Stomach (tissue), 9 donors: ENCODE data around the gene INPP5A. TPM values are rescaled to one million over a fixed set of nuclear protein-coding genes. Genes with fewer than 3 reads are reported as not detected.

ENCODE experiments used
- DNase-seq, 2 donors: peaks; one replicate each; pipeline versions ENCODE4 v3.0.0 to v3.0.0-alpha.2; 2013 to 2019
- H3K27ac ChIP-seq, 5 donors: fragments of 200-600 bp in 4 of 5; sonication (generic) in 4 of 5; one replicate each; pipeline ENCODE4 v1.5.1; 2013 to 2019; ENCODE audit warnings: mild to moderate bottlenecking in 1 of 5, moderate library complexity in 1 of 5
- H3K27me3 ChIP-seq, 3 donors: fragments of 200-600 bp; sonication (generic); one replicate each; pipeline ENCODE4 v1.5.1; 2017 to 2019; ENCODE audit warnings: mixed run types in 1 of 3
- H3K36me3 ChIP-seq, 4 donors: fragments of 200-600 bp; sonication (generic); 1 replicate in 3 of 4; 2 replicates in 1 of 4; pipeline ENCODE4 v1.5.1; 2016 to 2019
- H3K4me1 ChIP-seq, 4 donors: fragments of 200-600 bp; sonication (generic); one replicate each; pipeline ENCODE4 v1.5.1; 2016 to 2019
- H3K4me3 ChIP-seq, 4 donors: fragments of 200-600 bp; sonication (generic) in 3 of 4; one replicate each; pipeline ENCODE4 v1.5.1; 2016 to 2019; ENCODE audit warnings: mild to moderate bottlenecking in 1 of 4
- H3K9me3 ChIP-seq, 4 donors: fragments of 200-600 bp; sonication (generic); one replicate each; pipeline ENCODE4 v1.5.1; 2016 to 2019
- CTCF ChIP-seq, 7 experiments: fragments of 450-650 bp in 4 of 7; fragments of 200-600 bp in 3 of 7; sonication (generic) in 3 of 7; IDR thresholded peaks; one replicate each; pipeline ENCODE4 v1.5.1; 2016 to 2019; ENCODE audit warnings: antibody characterized with exemption in 7 of 7, control low read depth in 2 of 7, mild to moderate bottlenecking in 1 of 7
- EP300 ChIP-seq: sonication (generic); formaldehyde crosslinking; IDR thresholded peaks from one replicate; pipeline ENCODE4 v1.6.1; 2017; ENCODE audit warnings: antibody characterized with exemption
- POLR2A ChIP-seq, 4 donors: fragments of 450-650 bp; IDR thresholded peaks; one replicate each; pipeline ENCODE4 v1.6.1; 2016; ENCODE audit warnings: antibody characterized with exemption in 4 of 4, control low read depth in 2 of 4, mild to moderate bottlenecking in 1 of 4, moderate library complexity in 1 of 4
- POLR2AphosphoS5 ChIP-seq, 3 donors: sonication (generic); formaldehyde crosslinking; IDR thresholded peaks; one replicate each; pipeline ENCODE4 v1.6.1; 2016; ENCODE audit warnings: antibody characterized with exemption in 3 of 3
- WGBS, 5 donors: extraction: QIAGEN DNeasy Blood & Tissue Kit in 3 of 5; methylation state at CpG; one replicate each; pipeline versions ENCODE4 v1.1.5 to v1.1.7; 2013 to 2018; 5-methylcytosine and 5-hydroxymethylcytosine counted together
- intact Hi-C: fragments of 100-400 bp; cut with DNase I; formaldehyde crosslinking; loops from one replicate; pipeline ENCODE4 v1.15.1; 2023; ENCODE audit warnings: low total_unique reads
- polyA plus RNA-seq, 3 donors: library from polyadenylated mRNA; stranded (reverse); fragments of 200-250 nt; gene quantifications; one replicate each; pipeline ENCODE4 v1.2.3, GENCODE V29; 2013
- total RNA-seq, 5 donors: library from RNA; depleted of rRNA; stranded (reverse); fragments of >200 nt; gene quantifications; one replicate each; pipeline versions ENCODE4 v1.1.0 to v1.2.3, GENCODE V29; 2014 to 2016
- donor health status: healthy with polysubstance abuse.
- donor health status: Bipolar disorder and iron deficiency.
- donor health status: healthy.

The INPP5A gene
- total and polyA plus RNA-seq, 8 donors: 17.2 to 72.3 (median 31.0) TPM

GRCh38 chr10:132660385-132660784 lies 122.8 kb downstream of the INPP5A start:
- Histone ChIP-seq H3K4me1 (peaks cover 0 to 21% (median 6%) of the 10 kb centered on the region in 4 donors), H3K4me3 (no peak overlapping the region), H3K36me3 (peaks cover 8 to 54% (median 41%) of the 10 kb centered on the region in 4 donors), H3K27me3 (no peaks in the 10 kb centered on the region), H3K9me3 (no peaks in the 10 kb centered on the region), H3K27ac (no peak overlapping the region)
- WGBS, 5 donors: 83 to 95% (median 89%) methylated on average over 3 of the region's 3 CpGs
- intact Hi-C loops: no loop called here
- no peak for DNase-seq
- TF ChIP-seq POLR2AphosphoS5 (IDR thresholded peaks at IDR 0.05) (no peak), EP300 (no peak), POLR2A (IDR thresholded peaks at IDR 0.05) (no peak), CTCF (IDR thresholded peaks at IDR 0.05) (no peak)

DNA sequence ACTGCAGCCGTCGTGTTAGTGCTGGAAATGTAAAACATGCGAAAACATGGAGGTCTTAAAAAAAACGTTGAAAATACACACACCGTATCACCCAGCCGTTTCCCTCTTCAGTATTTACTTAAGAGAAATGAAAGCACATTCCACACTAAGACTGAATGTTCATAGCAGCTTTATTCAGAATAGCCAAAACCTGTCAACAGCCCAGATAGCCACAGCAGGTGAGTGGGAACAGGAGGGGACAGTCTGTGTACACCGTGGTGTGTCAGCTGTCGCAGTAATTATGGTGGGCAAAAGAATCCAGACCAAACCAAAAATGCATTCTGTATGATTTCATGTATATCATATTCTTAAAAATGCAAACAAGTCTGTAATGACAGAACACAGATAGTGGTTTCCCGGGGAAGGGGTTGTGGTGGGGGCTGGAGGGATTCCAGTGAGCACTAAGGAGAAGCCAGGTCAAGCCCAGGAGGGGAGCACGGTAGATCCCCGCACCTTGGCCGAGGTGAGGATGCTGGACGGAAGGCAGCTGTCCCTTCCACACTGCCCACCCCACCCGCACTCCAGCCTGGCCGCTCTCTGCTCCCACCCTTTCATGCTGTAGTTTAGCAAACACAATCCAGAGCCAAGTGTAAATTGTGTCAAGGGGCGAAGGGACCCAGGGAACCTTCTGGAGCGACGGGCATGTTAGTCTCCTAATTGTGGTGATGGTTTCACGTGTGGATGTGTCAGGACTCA lies 124.8 kb downstream of the INPP5A start:
- 53 to 66% (median 62%) methylated on average over 19 of the region's 19 CpGs for WGBS, 5 donors
- H3K27ac ChIP-seq: no peak overlapping the region
- peaks cover 8 to 34% (median 33%) of the 10 kb centered on the region in 4 donors for H3K36me3 ChIP-seq
- no peaks in the 10 kb centered on the region for H3K27me3 ChIP-seq
- no peak for TF ChIP-seq EP300
- TF ChIP-seq POLR2AphosphoS5 (IDR thresholded peaks at IDR 0.05): no peak
- TF ChIP-seq POLR2A (IDR thresholded peaks at IDR 0.05): no peak
- no peak for TF ChIP-seq CTCF (IDR thresholded peaks at IDR 0.05)
- H3K4me1 ChIP-seq: peaks cover 0 to 18% (median 8%) of the 10 kb centered on the region in 4 donors
- no peak for DNase-seq
- H3K4me3 ChIP-seq: no peak overlapping the region
- no peaks in the 10 kb centered on the region for H3K9me3 ChIP-seq
- intact Hi-C loops: no loop called here

DNA sequence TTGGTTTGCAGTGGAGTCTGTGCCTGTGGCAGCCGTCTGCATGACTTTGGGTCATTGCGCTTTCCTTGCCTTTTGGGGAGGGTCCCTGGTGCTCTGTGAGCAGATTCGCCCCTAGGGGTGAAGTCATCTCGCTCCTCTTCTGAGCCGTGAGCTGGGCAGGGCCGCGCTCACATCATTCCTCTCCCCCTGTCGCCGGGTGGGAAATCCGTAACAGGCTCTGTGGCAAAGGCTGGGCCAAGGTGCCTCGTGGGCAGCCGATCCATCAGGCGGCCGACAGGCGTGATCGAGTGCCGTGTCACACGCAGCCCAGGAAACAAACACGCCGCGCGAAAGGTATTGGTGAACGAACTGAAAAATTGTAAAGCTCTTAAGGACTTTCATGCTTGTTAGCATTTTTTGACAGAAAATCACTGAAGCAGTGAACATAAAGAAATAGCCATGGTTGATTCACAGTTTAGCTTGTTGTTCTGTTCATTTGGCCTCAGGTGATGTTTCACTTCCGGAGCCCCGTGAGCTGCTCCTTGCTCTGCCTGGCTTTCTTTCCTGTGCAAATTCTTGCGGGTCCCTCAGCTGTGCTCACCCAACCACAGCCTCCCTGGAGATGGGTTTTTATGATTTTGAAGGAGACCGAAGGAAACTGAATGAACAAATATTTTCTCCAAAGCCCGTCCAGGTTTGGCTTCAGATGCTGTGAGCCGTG lies 126.2 kb downstream of the INPP5A start:
- Histone ChIP-seq H3K27ac (no peak overlapping the region), H3K36me3 (peaks cover 7 to 30% (median 28%) of the 10 kb centered on the region in 4 donors), H3K4me1 (peaks cover 0 to 24% (median 11%) of the 10 kb centered on the region in 4 donors), H3K9me3 (no peaks in the 10 kb centered on the region), H3K4me3 (no peak overlapping the region), H3K27me3 (no peaks in the 10 kb centered on the region)
- WGBS, 5 donors: 94 to 95% (median 94%) methylated on average over 29 of the region's 29 CpGs
- no peak for DNase-seq
- no peak for TF ChIP-seq POLR2A (IDR thresholded peaks at IDR 0.05)
- no peak for TF ChIP-seq POLR2AphosphoS5 (IDR thresholded peaks at IDR 0.05)
- no peak for TF ChIP-seq CTCF (IDR thresholded peaks at IDR 0.05)
- TF ChIP-seq EP300: no peak
- intact Hi-C loops: no loop called here

DNA sequence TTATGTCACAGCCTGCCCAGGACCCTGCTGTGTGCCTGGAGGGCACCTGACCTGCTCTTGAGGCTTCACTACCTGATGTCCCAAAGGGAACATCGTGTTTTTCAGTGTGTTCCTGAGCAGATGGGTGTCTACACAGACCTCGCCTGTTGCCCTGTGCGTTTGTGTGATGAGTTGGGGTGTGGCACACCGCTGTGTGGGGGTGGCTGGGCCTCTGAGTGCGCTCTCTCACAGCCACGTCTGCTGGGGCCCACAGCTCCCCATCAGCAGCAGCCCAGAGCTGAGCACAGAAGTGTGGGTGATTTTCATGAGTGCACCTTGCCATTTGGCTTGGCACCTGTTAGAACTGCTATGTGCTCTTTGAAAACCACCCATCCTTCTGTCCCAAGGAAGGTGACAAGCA lies 126.8 kb downstream of the INPP5A start:
- DNase-seq: no peak
- H3K4me1 ChIP-seq: peaks cover 0 to 24% (median 11%) of the 10 kb centered on the region in 4 donors
- H3K27me3 ChIP-seq: no peaks in the 10 kb centered on the region
- whole genome bisulfite sequencing, 5 donors: 67 to 80% (median 70%) methylated on average over 6 of the region's 6 CpGs
- TF ChIP-seq CTCF (IDR thresholded peaks at IDR 0.05): no peak
- H3K9me3 ChIP-seq: no peaks in the 10 kb centered on the region
- no peak overlapping the region for H3K27ac ChIP-seq
- no peak overlapping the region for H3K4me3 ChIP-seq
- peaks cover 4 to 24% (median 22%) of the 10 kb centered on the region in 4 donors for H3K36me3 ChIP-seq
- intact Hi-C loops: no loop called here
